H9 (cell line): ENCODE results near the gene PUM1. TPM values are rescaled to one million over a fixed set of nuclear protein-coding genes. Genes with fewer than 3 reads are reported as not detected.

ENCODE experiments used
- DNase-seq: peaks from one replicate; pipeline ENCODE4 v3.0.0-alpha.2; 2017
- H2AFZ ChIP-seq: one replicate; pipeline ENCODE4 v1.6.1; 2013; ENCODE audit warnings: mild to moderate bottlenecking, low read length, control low read depth, moderate library complexity
- H2AK5ac ChIP-seq: 2 replicates; pipeline ENCODE4 v1.6.1; 2013; ENCODE audit warnings: low read length, control low read depth, mixed read lengths; ENCODE audit not compliant: insufficient read length
- H2BK120ac ChIP-seq: one replicate; pipeline ENCODE4 v1.6.1; 2013; ENCODE audit warnings: low read depth, mild to moderate bottlenecking, low read length, control low read depth, inconsistent platforms; ENCODE audit not compliant: poor library complexity, severe bottlenecking
- H2BK12ac ChIP-seq: 2 replicates; pipeline ENCODE4 v1.6.1; 2013; ENCODE audit warnings: low read length, control low read depth, mixed read lengths, low read depth; ENCODE audit not compliant: insufficient read length
- H2BK15ac ChIP-seq: 2 replicates; pipeline ENCODE4 v1.6.1; 2013; ENCODE audit warnings: low read depth, low read length, control low read depth
- H2BK20ac ChIP-seq: one replicate; pipeline ENCODE4 v1.6.1; 2013; ENCODE audit warnings: low read depth, mild to moderate bottlenecking, low read length, control low read depth, inconsistent platforms; ENCODE audit not compliant: poor library complexity, severe bottlenecking
- H2BK5ac ChIP-seq: 2 replicates; pipeline ENCODE4 v1.6.1; 2013; ENCODE audit warnings: low read length, control low read depth, mixed read lengths; ENCODE audit not compliant: insufficient read length
- H3K14ac ChIP-seq: 2 replicates; pipeline ENCODE4 v1.6.1; 2013; ENCODE audit warnings: low read length, control low read depth; ENCODE audit not compliant: insufficient read depth
- H3K18ac ChIP-seq: 2 replicates; pipeline ENCODE4 v1.6.1; 2013; ENCODE audit warnings: low read depth, mild to moderate bottlenecking, mixed read lengths, low read length, control low read depth; ENCODE audit not compliant: insufficient read length
- H3K23ac ChIP-seq: 2 replicates; pipeline ENCODE4 v1.6.1; 2013; ENCODE audit warnings: low read length, control low read depth, mixed read lengths, low read depth; ENCODE audit not compliant: insufficient read length
- H3K23me2 ChIP-seq: 2 replicates; pipeline ENCODE4 v1.6.1; 2013; ENCODE audit warnings: low read depth, mild to moderate bottlenecking, mixed read lengths, low read length, control low read depth; ENCODE audit not compliant: insufficient read length, poor library complexity, severe bottlenecking
- H3K27ac ChIP-seq: 2 replicates; pipeline ENCODE4 v1.5.1; 2013; ENCODE audit warnings: low read length, control low read depth, mixed read lengths, low read depth; ENCODE audit not compliant: insufficient read length
- H3K27me3 ChIP-seq: 2 replicates; pipeline ENCODE4 v1.6.1; 2013; ENCODE audit warnings: low read length, control low read depth, inconsistent platforms; ENCODE audit not compliant: insufficient read depth
- H3K4ac ChIP-seq: 2 replicates; pipeline ENCODE4 v1.6.1; 2013; ENCODE audit warnings: low read depth, mild to moderate bottlenecking, control low read depth, inconsistent platforms, low read length, moderate library complexity
- H3K4me1 ChIP-seq: 2 replicates; pipeline ENCODE4 v1.6.1; 2013; ENCODE audit warnings: low read length, control low read depth, inconsistent platforms; ENCODE audit not compliant: insufficient read depth
- H3K4me2 ChIP-seq: 2 replicates; pipeline ENCODE4 v1.6.1; 2013; ENCODE audit warnings: low read length, control low read depth, mixed read lengths; ENCODE audit not compliant: insufficient read length, insufficient read depth
- H3K56ac ChIP-seq: 2 replicates; pipeline ENCODE4 v1.6.1; 2013; ENCODE audit warnings: low read depth, mild to moderate bottlenecking, mixed read lengths, low read length, control low read depth; ENCODE audit not compliant: insufficient read length
- H3K79me1 ChIP-seq: 2 replicates; pipeline ENCODE4 v1.6.1; 2013; ENCODE audit warnings: low read depth, mild to moderate bottlenecking, moderate library complexity, low read length, control low read depth, inconsistent platforms; ENCODE audit not compliant: insufficient read depth, poor library complexity, severe bottlenecking
- H3K79me2 ChIP-seq: 2 replicates; pipeline ENCODE4 v1.6.1; 2013; ENCODE audit warnings: low read length, control low read depth, inconsistent platforms; ENCODE audit not compliant: insufficient read depth
- H3K9ac ChIP-seq: 2 replicates; pipeline ENCODE4 v1.6.1; 2013; ENCODE audit warnings: low read length, control low read depth, mixed read lengths; ENCODE audit not compliant: insufficient read length; ENCODE audit errors: extremely low read depth
- H3K9me3 ChIP-seq: one replicate; pipeline ENCODE4 v1.6.1; 2013; ENCODE audit warnings: low read depth, low read length, inconsistent platforms; ENCODE audit not compliant: control insufficient read depth
- H3T11ph ChIP-seq: one replicate; pipeline ENCODE4 v1.6.1; 2013; ENCODE audit warnings: mild to moderate bottlenecking, low read length, control low read depth, inconsistent platforms
- H4K20me1 ChIP-seq: one replicate; pipeline ENCODE4 v1.6.1; 2013; ENCODE audit not compliant: control insufficient read depth, insufficient read length, insufficient read depth
- H4K5ac ChIP-seq: 2 replicates; pipeline ENCODE4 v1.6.1; 2013; ENCODE audit warnings: low read depth, mild to moderate bottlenecking, mixed read lengths, low read length, control low read depth; ENCODE audit not compliant: insufficient read length
- H4K8ac ChIP-seq: replicated peaks from 2 replicates; pipeline ENCODE4 v1.6.1; 2013; ENCODE audit warnings: low read length, control low read depth, mixed read lengths, low read depth; ENCODE audit not compliant: insufficient read length
- H4K91ac ChIP-seq: 2 replicates; pipeline ENCODE4 v1.6.1; 2013; ENCODE audit warnings: low read depth, mild to moderate bottlenecking, moderate library complexity, mixed read lengths, low read length, control low read depth; ENCODE audit not compliant: insufficient read length
- H3K27ac Mint-ChIP-seq, 3 experiments: 2 replicates in 2 of 3; 3 replicates in 1 of 3; pipeline ENCODE4 v1.8.0; 2020 to 2021; ENCODE audit warnings: mixed read lengths in 3 of 3, mild to moderate bottlenecking in 1 of 3, moderate library complexity in 1 of 3
- H3K27me3 Mint-ChIP-seq: 2 replicates; pipeline ENCODE4 v1.8.0; 2021; ENCODE audit warnings: low read depth, mild to moderate bottlenecking, moderate library complexity, mixed read lengths
- H3K36me3 Mint-ChIP-seq, 3 experiments: 2 replicates in 2 of 3; 3 replicates in 1 of 3; pipeline ENCODE4 v1.8.0; 2020 to 2021; ENCODE audit warnings: low read depth in 3 of 3, mixed read lengths in 3 of 3; ENCODE audit not compliant: insufficient read depth in 1 of 3
- H3K4me1 Mint-ChIP-seq, 2 experiments: 2 replicates each; pipeline ENCODE4 v1.8.0; 2020; ENCODE audit warnings: mixed read lengths in 2 of 2
- H3K4me3 Mint-ChIP-seq, 2 experiments: 2 replicates in 1 of 2; 3 replicates in 1 of 2; pipeline ENCODE4 v1.8.0; 2020 to 2021; ENCODE audit warnings: mild to moderate bottlenecking in 2 of 2, mixed read lengths in 2 of 2, moderate library complexity in 1 of 2
- H3K9me3 Mint-ChIP-seq, 2 experiments: 2 replicates in 1 of 2; 3 replicates in 1 of 2; pipeline ENCODE4 v1.8.0; 2020; ENCODE audit warnings: mild to moderate bottlenecking in 2 of 2, mixed read lengths in 2 of 2, moderate library complexity in 1 of 2
- CTCF ChIP-seq: fragments of 200-600 bp; sonication (generic); conservative IDR thresholded peaks from 3 replicates; pipeline ENCODE4 v1.8.0; 2021; ENCODE audit warnings: antibody characterized with exemption, mild to moderate bottlenecking
- WGBS: extraction: QIAGEN DNeasy Blood & Tissue Kit; methylation state at CpG from one replicate; pipeline ENCODE4 v1.1.7; 2013; ENCODE audit warnings: missing lambda C conversion rate, low lambda C conversion rate, mixed read lengths; ENCODE audit not compliant: insufficient read length; ENCODE audit errors: extremely low coverage; 5-methylcytosine and 5-hydroxymethylcytosine counted together
- total RNA-seq: library from RNA; stranded (reverse); gene quantifications from 2 replicates; pipeline ENCODE4 v1.2.1, GENCODE V29; 2021

The PUM1 gene
- total RNA-seq, 1 experiment from 2014 or later, result 164 TPM

DNA sequence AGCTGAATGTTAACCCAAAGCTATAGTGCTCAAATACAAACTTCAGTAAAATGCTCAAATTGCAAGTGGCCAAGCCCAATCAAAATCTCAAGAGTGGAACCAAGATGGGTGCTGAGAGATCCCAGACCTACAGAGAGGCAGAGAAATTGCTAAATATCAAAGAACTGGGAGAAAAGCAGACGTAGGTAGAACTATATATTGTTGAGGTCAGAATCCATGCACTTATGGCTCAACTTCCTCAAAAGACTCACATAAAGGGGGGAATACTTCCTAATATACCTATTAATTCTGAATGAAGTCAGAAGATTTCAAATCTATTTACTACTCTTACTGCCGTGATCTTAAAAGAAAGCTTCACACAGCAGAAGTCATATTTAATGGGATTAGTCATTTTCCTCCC, 65.2 kb downstream of the PUM1 start:
- H4K20me1 ChIP-seq, result no peaks in the 10 kb centered on the region
- no peak overlapping the region for H3K4me2 ChIP-seq
- H3K79me2 ChIP-seq, result peaks cover 6% of the 10 kb centered on the region; the same call in 1 of the 2 replicates
- H3K18ac ChIP-seq, result no peak overlapping the region
- no peak overlapping the region for H2BK15ac ChIP-seq
- Mint-ChIP-seq H3K36me3 (peaks cover 13 to 57% (median 45%) of the 10 kb centered on the region in 3 experiments; a peak in 6 of 7 replicates), H3K9me3 (no peaks in the 10 kb centered on the region), H3K4me1 (peaks cover 20 to 24% of the 10 kb centered on the region in 2 experiments), H3K4me3 (no peak overlapping the region), H3K27me3 (no peaks in the 10 kb centered on the region), H3K27ac (no peak overlapping the region; a peak in 1 of 7 replicates)
- H4K8ac ChIP-seq, result no peak overlapping the region
- no CpG with 5 or more reads among the region's 2 CpGs for WGBS
- no peak overlapping the region for H3K4ac ChIP-seq
- H3K4me1 ChIP-seq, result no peaks in the 10 kb centered on the region
- no peak overlapping the region for H4K5ac ChIP-seq
- H3K27me3 ChIP-seq, result no peaks in the 10 kb centered on the region
- no peak overlapping the region for H3K14ac ChIP-seq
- H4K91ac ChIP-seq, result no peak overlapping the region
- H3K23me2 ChIP-seq, result no peaks in the 10 kb centered on the region
- H2BK120ac ChIP-seq, result no peak overlapping the region
- H3T11ph ChIP-seq, result no peak overlapping the region
- no peak for TF ChIP-seq CTCF
- no peak for DNase-seq
- no peak overlapping the region for H3K23ac ChIP-seq
- no peak overlapping the region for H2AK5ac ChIP-seq
- H2BK5ac ChIP-seq, result no peak overlapping the region
- H3K9ac ChIP-seq, result no peak overlapping the region
- H2BK12ac ChIP-seq, result no peak overlapping the region
- no peaks in the 10 kb centered on the region for H3K9me3 ChIP-seq
- no peak overlapping the region for H2BK20ac ChIP-seq
- no peak overlapping the region for H2AFZ ChIP-seq
- peaks cover 3% of the 10 kb centered on the region for H3K79me1 ChIP-seq
- no peak overlapping the region for H3K27ac ChIP-seq
- no peak overlapping the region for H3K56ac ChIP-seq
